B cell (primary cell): ENCODE measurements around the gene POFUT2.

Experiments used
- CTCF ChIP-seq: fragments of 200-600 bp; IDR thresholded peaks from one replicate; pipeline ENCODE4 v1.8.0; 2022; ENCODE audit warnings: antibody characterized with exemption, mild to moderate bottlenecking
- EZH2 ChIP-seq: IDR thresholded peaks from 2 replicates; pipeline ENCODE4 v1.6.1; 2012; ENCODE audit warnings: borderline replicate concordance, low read depth, mild to moderate bottlenecking, moderate library complexity, low read length; ENCODE audit not compliant: insufficient read depth, poor library complexity, severe bottlenecking

GRCh38 chr21:45291613-45292398 is 4.1 kb upstream of the POFUT2 start:
- TF ChIP-seq CTCF (no peak), EZH2 (no peak)
